Panc1 (cell line): ENCODE results near the gene RASGEF1C. TPM values are rescaled to one million over a fixed set of nuclear protein-coding genes. Genes with fewer than 3 reads are reported as not detected.

Experiments used
- ATAC-seq: fragments of 200-7000 bp; cut with Tn5 transposase; 2 replicates; pipeline ENCODE4 v1.9.1; 2020; ENCODE audit warnings: mild to moderate bottlenecking, moderate library complexity
- BruUV-seq: library from RNA; stranded (reverse); fragments of 400-500 nt; replicated peaks from 2 replicates; lab custom pipeline; 2021; lab: Mats Ljungman, UMichigan
- CTCF ChIA-PET: fragments of 300-600 bp; sonication (Branson Sonifier 250); formaldehyde crosslinking; loops from one replicate; lab custom pipeline; 2022; ENCODE audit warnings: antibody characterized with exemption; lab: Charles Lee
- POLR2A ChIA-PET: fragments of 300-600 bp; sonication (Branson Sonifier 250); formaldehyde crosslinking; loops from one replicate; lab custom pipeline; 2022; ENCODE audit warnings: antibody characterized with exemption; lab: Charles Lee
- DNase-seq: peaks from one replicate; pipeline ENCODE4 v3.0.0-alpha.2; 2010; ENCODE audit warnings: low read depth, low spot score
- H3K27ac ChIP-seq: 2 replicates; pipeline ENCODE4 v1.5.1; 2011; ENCODE audit warnings: mild to moderate bottlenecking, low read length, inconsistent platforms
- H3K27me3 ChIP-seq: fragments of 200-500 bp; sonication (Bioruptor generic); 2 replicates; pipeline ENCODE4 v1.6.0; 2014; ENCODE audit warnings: low read length, inconsistent platforms; ENCODE audit not compliant: control insufficient read depth, insufficient read depth
- H3K36me3 ChIP-seq: fragments of 200-500 bp; sonication (Bioruptor generic); 2 replicates; pipeline ENCODE4 v1.5.1; 2014; ENCODE audit warnings: inconsistent platforms, mild to moderate bottlenecking, low read length, moderate library complexity; ENCODE audit not compliant: control insufficient read depth, insufficient read depth
- H3K4me1 ChIP-seq: 2 replicates; pipeline ENCODE4 v1.5.1; 2011; ENCODE audit warnings: inconsistent platforms, mild to moderate bottlenecking, low read length, moderate library complexity; ENCODE audit not compliant: control insufficient read depth, insufficient read depth
- H3K4me3 ChIP-seq, 2 experiments: 2 replicates each; pipeline ENCODE4 v1.5.1; 2011 to 2012; ENCODE audit warnings: low read depth in 2 of 2, low read length in 2 of 2, mild to moderate bottlenecking in 2 of 2, inconsistent platforms in 1 of 2, moderate library complexity in 1 of 2
- H3K9me3 ChIP-seq: fragments of 200-500 bp; sonication (Bioruptor generic); 2 replicates; pipeline ENCODE4 v1.5.1; 2014; ENCODE audit warnings: low read depth, mild to moderate bottlenecking, inconsistent platforms, low read length, moderate library complexity; ENCODE audit not compliant: control insufficient read depth, insufficient read depth
- POLR2AphosphoS5 ChIP-seq: IDR thresholded peaks from 2 replicates; pipeline ENCODE4 v1.6.1; 2012; ENCODE audit warnings: mild to moderate bottlenecking, low read depth, low read length, moderate library complexity
- REST ChIP-seq, 2 experiments: IDR thresholded peaks; 2 replicates each; pipeline ENCODE4 v1.6.1; 2011 to 2012; ENCODE audit warnings: low read depth in 2 of 2, control low read depth in 1 of 2, low read length in 1 of 2, mild to moderate bottlenecking in 1 of 2, moderate library complexity in 1 of 2; ENCODE audit not compliant: insufficient read depth in 1 of 2
- SIN3A ChIP-seq: IDR thresholded peaks from 2 replicates; pipeline ENCODE4 v1.6.1; 2012; ENCODE audit warnings: low read depth, mild to moderate bottlenecking, low read length, moderate library complexity, borderline replicate concordance; ENCODE audit not compliant: insufficient read depth
- TCF7L2 ChIP-seq: IDR thresholded peaks from 2 replicates; pipeline ENCODE4 v1.6.1; 2011; ENCODE audit warnings: mild to moderate bottlenecking, low read depth, low read length, inconsistent platforms
- in situ Hi-C: cut with HindIII; loops from 2 replicates; pipeline ENCODE4 v1.10.0; 2016; ENCODE audit warnings: low sequenced_read_pairs, low pct_unique_long_range_greater_than_20kb
- intact Hi-C: fragments of 100-400 bp; cut with micrococcal nuclease; formaldehyde crosslinking; loops from one replicate; pipeline ENCODE4 v1.10.0; 2022; ENCODE audit not compliant: unreplicated experiment
- total RNA-seq: library from RNA; stranded (reverse); gene quantifications from one replicate; pipeline ENCODE4 v1.2.1, GENCODE V29; 2021; ENCODE audit not compliant: unreplicated experiment
- TF ChIP-seq, protein P1 (sequence below): fragments of 450-650 bp; IDR thresholded peaks from 2 replicates; pipeline ENCODE4 v1.5.1; 2017; ENCODE audit warnings: mild to moderate bottlenecking

RASGEF1C gene
- total RNA-seq, 1 experiment from 2014 or later = 0.49 TPM

DNA sequence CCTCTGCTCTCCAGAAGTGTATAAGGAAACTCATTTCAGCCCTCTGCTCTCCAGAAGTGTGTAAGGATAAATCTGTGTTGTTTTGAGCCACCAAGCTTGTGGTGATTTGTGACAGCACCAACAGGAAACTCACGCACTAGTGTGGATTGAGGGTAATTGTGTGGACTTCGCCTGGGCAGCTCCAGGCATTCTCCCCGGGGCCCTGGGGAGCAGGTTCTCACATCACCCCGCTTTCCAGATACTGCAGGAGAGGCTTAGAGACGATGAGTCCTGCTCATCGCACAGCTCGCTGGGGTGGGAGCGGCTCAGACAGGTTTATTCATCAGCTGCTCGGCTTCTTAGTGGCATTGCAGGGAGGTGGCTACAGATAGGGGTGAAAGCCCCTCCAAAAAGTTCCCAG is 99.1 kb downstream of the RASGEF1C start:
- no peaks in the 10 kb centered on the region for H3K4me1 ChIP-seq
- H3K27me3 ChIP-seq = no peaks in the 10 kb centered on the region
- DNase-seq (no peak), ATAC-seq (no peak)
- POLR2A ChIA-PET = no interaction called here
- intact Hi-C loops = no loop called here
- H3K4me3 ChIP-seq = no peak overlapping the region
- in situ Hi-C loops = no loop called here
- peaks cover 14% of the 10 kb centered on the region; the same call in 1 of the 2 replicates for H3K9me3 ChIP-seq
- no peaks in the 10 kb centered on the region for H3K36me3 ChIP-seq
- CTCF ChIA-PET = no interaction called here
- TF ChIP-seq TCF7L2 = no peak
- TF ChIP-seq SIN3A = no peak
- TF ChIP-seq POLR2AphosphoS5 = no peak
- TF ChIP-seq, protein P1, sequence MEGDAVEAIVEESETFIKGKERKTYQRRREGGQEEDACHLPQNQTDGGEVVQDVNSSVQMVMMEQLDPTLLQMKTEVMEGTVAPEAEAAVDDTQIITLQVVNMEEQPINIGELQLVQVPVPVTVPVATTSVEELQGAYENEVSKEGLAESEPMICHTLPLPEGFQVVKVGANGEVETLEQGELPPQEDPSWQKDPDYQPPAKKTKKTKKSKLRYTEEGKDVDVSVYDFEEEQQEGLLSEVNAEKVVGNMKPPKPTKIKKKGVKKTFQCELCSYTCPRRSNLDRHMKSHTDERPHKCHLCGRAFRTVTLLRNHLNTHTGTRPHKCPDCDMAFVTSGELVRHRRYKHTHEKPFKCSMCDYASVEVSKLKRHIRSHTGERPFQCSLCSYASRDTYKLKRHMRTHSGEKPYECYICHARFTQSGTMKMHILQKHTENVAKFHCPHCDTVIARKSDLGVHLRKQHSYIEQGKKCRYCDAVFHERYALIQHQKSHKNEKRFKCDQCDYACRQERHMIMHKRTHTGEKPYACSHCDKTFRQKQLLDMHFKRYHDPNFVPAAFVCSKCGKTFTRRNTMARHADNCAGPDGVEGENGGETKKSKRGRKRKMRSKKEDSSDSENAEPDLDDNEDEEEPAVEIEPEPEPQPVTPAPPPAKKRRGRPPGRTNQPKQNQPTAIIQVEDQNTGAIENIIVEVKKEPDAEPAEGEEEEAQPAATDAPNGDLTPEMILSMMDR = no peak
- no peak for TF ChIP-seq REST (IDR thresholded peaks at IDR 0.05; ENCODE audit: insufficient read depth in 1 of 2, low read depth in 2 of 2, low read length in 1 of 2)
- no peak overlapping the region for H3K27ac ChIP-seq
- no TSS peak for BruUV-seq

DNA sequence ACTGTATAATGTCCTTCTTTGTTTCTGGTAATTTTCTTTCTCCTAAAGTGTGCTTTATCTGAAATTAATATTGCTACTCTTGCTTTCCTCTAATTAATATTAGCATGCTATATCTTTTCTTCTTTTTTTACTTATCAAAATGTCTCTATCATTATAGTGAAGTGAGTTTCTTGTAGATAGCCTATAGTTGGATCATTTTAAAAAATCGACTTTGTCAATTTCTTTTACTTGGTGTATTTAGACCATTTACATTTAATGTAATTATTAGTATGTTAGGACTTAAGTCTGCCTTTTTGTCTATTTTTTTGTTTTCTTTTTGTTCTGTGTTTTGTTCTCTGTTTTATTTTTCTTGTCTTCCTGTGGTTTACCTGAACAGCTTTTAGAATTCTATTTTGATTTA is 102.0 kb downstream of the RASGEF1C start:
- H3K4me1 ChIP-seq = no peaks in the 10 kb centered on the region
- H3K4me3 ChIP-seq = no peak overlapping the region
- DNase-seq (no peak), ATAC-seq (no peak)
- POLR2A ChIA-PET = no interaction called here
- BruUV-seq = no TSS peak
- H3K27ac ChIP-seq = no peak overlapping the region
- intact Hi-C loops (no loop called here), in situ Hi-C loops (no loop called here)
- CTCF ChIA-PET = no interaction called here
- no peaks in the 10 kb centered on the region for H3K36me3 ChIP-seq
- TF ChIP-seq SIN3A = no peak
- no peak for TF ChIP-seq REST (IDR thresholded peaks at IDR 0.05; ENCODE audit: insufficient read depth in 1 of 2, low read depth in 2 of 2, low read length in 1 of 2)
- TF ChIP-seq TCF7L2 = no peak
- H3K27me3 ChIP-seq = peaks cover 5% of the 10 kb centered on the region; the same call in 1 of the 2 replicates
- peaks cover 14% of the 10 kb centered on the region; the same call in 1 of the 2 replicates for H3K9me3 ChIP-seq
